ENCODE results near the gene PHACTR3. TPM values are rescaled to one million over a fixed set of nuclear protein-coding genes. Genes with fewer than 3 reads are reported as not detected.

Gene PHACTR3
- total RNA-seq, 2 donors from 2014 or later = 0.13 TPM; not detected in 1

- no peak overlapping the region for H3K27ac ChIP-seq (ENCODE audit: low read depth, low read length)
- no peaks in the 10 kb centered on the region for H3K27me3 ChIP-seq (ENCODE audit: control insufficient read depth, insufficient read depth, low read length, poor library complexity, severe bottlenecking)
- WGBS, 2 experiments (ENCODE audit: insufficient coverage in 1 of 2, insufficient read length in 1 of 2) = 77 to 83% methylated on average over 7 to 10 of the region's 11 CpGs
- Mint-ChIP-seq H3K36me3 (ENCODE audit: low read depth) (no peaks in the 10 kb centered on the region), H3K4me3 (no peak overlapping the region), H3K27me3 (ENCODE audit: insufficient read depth) (peaks cover 29% of the 10 kb centered on the region), H3K4me1 (no peaks in the 10 kb centered on the region), H3K27ac (no peak overlapping the region), H3K9me3 (no peaks in the 10 kb centered on the region)
- H3K36me3 ChIP-seq (ENCODE audit: control insufficient read depth, insufficient read depth, low read length) = no peaks in the 10 kb centered on the region
- H3K9ac ChIP-seq (ENCODE audit: extremely low read depth, low read length, poor library complexity, severe bottlenecking) = no peak overlapping the region
- peaks cover 17% of the 10 kb centered on the region for H3K9me3 ChIP-seq (ENCODE audit: control insufficient read depth, low read length)
- no peak for TF ChIP-seq CTCF (conservative IDR thresholded peaks at IDR 0.05)
- no peak overlapping the region for H3K4me3 ChIP-seq (ENCODE audit: low read length)
- DNase-seq = no peak
- no peaks in the 10 kb centered on the region for H3K4me1 ChIP-seq (ENCODE audit: control insufficient read depth, insufficient read depth, low read length)
Observed at GRCh38 chr20:59676126-59676850, 71.9 kb downstream of the PHACTR3 start.

- no peak overlapping the region for H3K4me3 ChIP-seq (ENCODE audit: low read length)
- no peaks in the 10 kb centered on the region for H3K9me3 Mint-ChIP-seq
- H3K27me3 ChIP-seq (ENCODE audit: control insufficient read depth, insufficient read depth, low read length, poor library complexity, severe bottlenecking) = no peaks in the 10 kb centered on the region
- no peaks in the 10 kb centered on the region for H3K36me3 ChIP-seq (ENCODE audit: control insufficient read depth, insufficient read depth, low read length)
- H3K9ac ChIP-seq (ENCODE audit: extremely low read depth, low read length, poor library complexity, severe bottlenecking) = no peak overlapping the region
- H3K9me3 ChIP-seq (ENCODE audit: control insufficient read depth, low read length) = peaks cover 14% of the 10 kb centered on the region
- H3K4me1 ChIP-seq (ENCODE audit: control insufficient read depth, insufficient read depth, low read length) = no peaks in the 10 kb centered on the region
- H3K4me3 Mint-ChIP-seq = no peak overlapping the region
- H3K36me3 Mint-ChIP-seq (ENCODE audit: low read depth) = no peaks in the 10 kb centered on the region
- H3K27ac Mint-ChIP-seq = no peak overlapping the region
- H3K27ac ChIP-seq (ENCODE audit: low read depth, low read length) = no peak overlapping the region
- peaks cover 29% of the 10 kb centered on the region for H3K27me3 Mint-ChIP-seq (ENCODE audit: insufficient read depth)
- DNase-seq = no peak
- whole genome bisulfite sequencing, 2 experiments (ENCODE audit: insufficient coverage in 1 of 2, insufficient read length in 1 of 2) = 71 to 100% methylated on average over 1 to 4 of the region's 4 CpGs
- no peaks in the 10 kb centered on the region for H3K4me1 Mint-ChIP-seq
- TF ChIP-seq CTCF (conservative IDR thresholded peaks at IDR 0.05) = no peak
Observed at GRCh38 chr20:59676851-59677182, 72.5 kb downstream of the PHACTR3 start.

GRCh38 chr20:59677586-59677985 is 73.2 kb downstream of the PHACTR3 start:
- H3K9ac ChIP-seq (ENCODE audit: extremely low read depth, low read length, poor library complexity, severe bottlenecking) = no peak overlapping the region
- DNase-seq = no peak
- H3K36me3 Mint-ChIP-seq (ENCODE audit: low read depth) = no peaks in the 10 kb centered on the region
- H3K27ac Mint-ChIP-seq = no peak overlapping the region
- no peaks in the 10 kb centered on the region for H3K27me3 ChIP-seq (ENCODE audit: control insufficient read depth, insufficient read depth, low read length, poor library complexity, severe bottlenecking)
- 83 to 93% methylated on average over 4 to 6 of the region's 6 CpGs for WGBS, 2 experiments (ENCODE audit: insufficient coverage in 1 of 2, insufficient read length in 1 of 2)
- TF ChIP-seq CTCF (conservative IDR thresholded peaks at IDR 0.05) = no peak
- H3K9me3 ChIP-seq (ENCODE audit: control insufficient read depth, low read length) = peaks cover 14% of the 10 kb centered on the region
- no peaks in the 10 kb centered on the region for H3K4me1 ChIP-seq (ENCODE audit: control insufficient read depth, insufficient read depth, low read length)
- H3K36me3 ChIP-seq (ENCODE audit: control insufficient read depth, insufficient read depth, low read length) = no peaks in the 10 kb centered on the region
- no peak overlapping the region for H3K27ac ChIP-seq (ENCODE audit: low read depth, low read length)
- H3K4me3 Mint-ChIP-seq = no peak overlapping the region
- H3K27me3 Mint-ChIP-seq (ENCODE audit: insufficient read depth) = peaks cover 29% of the 10 kb centered on the region
- no peaks in the 10 kb centered on the region for H3K4me1 Mint-ChIP-seq
- no peaks in the 10 kb centered on the region for H3K9me3 Mint-ChIP-seq
- no peak overlapping the region for H3K4me3 ChIP-seq (ENCODE audit: low read length)
